ENCODE measurements around the gene SMAP2.

Gene SMAP2

DNA sequence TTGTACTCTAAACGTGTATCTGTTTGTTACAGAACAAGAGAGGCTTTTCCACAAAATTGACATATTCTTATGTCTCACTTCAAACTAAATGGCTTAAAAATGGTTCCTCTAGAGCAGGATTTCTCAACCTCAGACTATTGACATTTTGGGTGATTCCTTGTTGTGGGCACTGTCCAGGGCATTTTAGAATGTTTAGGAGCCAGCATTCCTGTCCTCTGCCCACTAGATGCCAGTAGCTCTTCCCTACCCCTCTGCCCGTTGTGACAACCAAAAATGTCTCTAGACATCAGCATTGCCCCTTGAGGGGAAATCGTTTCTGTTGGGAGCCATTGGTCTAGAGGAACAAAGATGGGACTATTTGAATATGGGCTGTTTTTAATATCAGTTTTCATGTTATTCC lies 17.3 kb downstream of the SMAP2 start:
- DNase-seq (ENCODE audit: low spot score) = no peak

DNA sequence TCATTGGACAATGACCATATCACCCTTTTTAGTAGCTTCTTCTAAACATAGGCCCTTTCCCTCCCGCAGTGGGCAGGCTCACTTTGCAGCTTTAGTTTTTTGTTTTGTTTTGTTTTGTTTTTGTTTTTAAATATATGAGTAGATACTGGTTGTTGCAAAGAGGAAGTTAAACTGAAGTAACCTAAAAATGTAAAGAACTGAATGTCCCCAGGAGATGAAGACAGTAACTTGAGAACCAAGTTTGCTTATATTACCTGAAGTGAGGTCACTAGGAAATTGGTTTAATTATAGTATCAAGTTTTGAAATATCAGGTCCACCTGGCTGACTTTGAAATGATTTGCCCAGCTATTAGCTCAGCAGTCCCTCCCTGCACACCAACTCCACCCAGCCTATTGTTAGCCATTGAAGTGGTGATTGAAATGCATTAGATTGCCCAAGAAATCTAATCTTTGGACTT lies 18.2 kb downstream of the SMAP2 start:
- DNase-seq (ENCODE audit: low spot score) = no peak

DNA sequence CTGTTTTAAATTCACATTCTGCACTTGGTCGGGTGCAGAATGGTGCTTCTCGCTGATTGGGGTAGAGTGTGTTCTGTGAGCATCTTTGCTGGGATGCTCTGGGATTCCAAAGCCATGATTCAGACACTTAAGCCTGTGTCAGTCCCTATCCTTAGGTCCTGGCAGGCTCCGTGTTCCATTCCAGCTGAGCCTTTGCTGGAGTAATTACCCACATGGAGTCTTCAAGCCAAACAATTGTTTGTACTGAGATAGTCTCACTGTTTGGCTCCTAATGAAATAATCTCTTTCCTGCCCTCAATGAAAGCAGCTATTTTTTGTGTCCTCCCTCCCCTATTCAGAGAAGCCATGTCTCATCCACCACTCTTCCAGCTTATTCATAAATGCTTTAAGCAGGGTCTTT lies 18.7 kb downstream of the SMAP2 start:
- DNase-seq (ENCODE audit: low spot score) = no peak

- DNase-seq (ENCODE audit: low spot score) = no peak
Observed at GRCh38 chr1:40393173-40393572, 19.6 kb downstream of the SMAP2 start.

- DNase-seq (ENCODE audit: low spot score) = peak; percentile 32
Observed at GRCh38 chr1:40394491-40395172, 21.1 kb downstream of the SMAP2 start.

GRCh38 chr1:40395190-40396175 lies 22.0 kb downstream of the SMAP2 start:
- DNase-seq (ENCODE audit: low spot score) = no peak

GRCh38 chr1:40396420-40396819 lies 22.9 kb downstream of the SMAP2 start:
- no peak for DNase-seq (ENCODE audit: low spot score)

DNA sequence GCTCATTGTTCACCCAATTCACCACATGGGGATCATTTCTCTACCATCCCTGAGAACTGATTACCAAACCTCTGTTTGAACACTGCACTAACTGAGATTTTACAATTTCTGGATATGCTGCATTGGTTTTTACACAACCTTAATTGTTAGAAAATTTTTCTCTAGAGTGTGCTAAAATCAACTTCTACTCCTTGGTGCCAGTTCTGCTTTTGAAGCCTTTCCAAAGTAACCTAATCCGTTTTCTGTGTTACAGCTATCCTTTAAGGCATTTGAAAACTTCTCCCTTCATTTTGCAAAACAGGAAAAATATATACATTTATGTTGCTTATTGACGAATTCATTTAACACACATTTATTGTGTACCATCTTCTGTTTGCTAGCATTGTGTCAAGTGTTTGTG lies 23.7 kb downstream of the SMAP2 start:
- no peak for DNase-seq (ENCODE audit: low spot score)

- no peak for DNase-seq (ENCODE audit: low spot score)
Observed at GRCh38 chr1:40399984-40400704, 26.6 kb downstream of the SMAP2 start.

- DNase-seq (ENCODE audit: low spot score) = no peak
Observed at GRCh38 chr1:40401473-40402201, 28.1 kb downstream of the SMAP2 start.

- peak; percentile 55 for DNase-seq (ENCODE audit: low spot score)
Observed at GRCh38 chr1:40404670-40405462, 31.3 kb downstream of the SMAP2 start.

- no peak for DNase-seq (ENCODE audit: low spot score)
Observed at GRCh38 chr1:40405812-40406211, 32.3 kb downstream of the SMAP2 start.

- no peak for DNase-seq (ENCODE audit: low spot score)
Observed at GRCh38 chr1:40407453-40407852, 33.9 kb downstream of the SMAP2 start.

DNA sequence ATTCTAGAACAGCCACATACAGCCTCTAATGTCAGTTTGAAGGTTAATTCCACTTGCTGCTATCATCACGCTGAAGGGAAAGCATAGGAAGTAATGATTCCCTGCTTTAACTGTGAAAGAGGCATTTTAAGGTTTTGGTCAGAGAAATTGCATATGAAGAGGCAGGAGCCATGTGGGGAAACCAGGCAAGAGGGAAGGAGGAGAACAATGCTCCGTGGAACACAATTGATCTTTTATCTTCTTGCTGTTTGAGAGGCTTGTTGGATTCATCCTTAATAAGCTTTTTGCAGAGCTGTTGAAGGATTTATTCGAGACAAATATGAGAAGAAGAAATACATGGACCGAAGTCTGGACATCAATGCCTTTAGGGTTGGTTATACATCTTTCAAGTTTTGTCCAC lies 35.9 kb downstream of the SMAP2 start:
- DNase-seq (ENCODE audit: low spot score) = no peak

GRCh38 chr1:40411294-40411693 lies 37.8 kb downstream of the SMAP2 start:
- DNase-seq (ENCODE audit: low spot score) = no peak

GRCh38 chr1:40411843-40412242 lies 38.3 kb downstream of the SMAP2 start:
- no peak for DNase-seq (ENCODE audit: low spot score)

DNA sequence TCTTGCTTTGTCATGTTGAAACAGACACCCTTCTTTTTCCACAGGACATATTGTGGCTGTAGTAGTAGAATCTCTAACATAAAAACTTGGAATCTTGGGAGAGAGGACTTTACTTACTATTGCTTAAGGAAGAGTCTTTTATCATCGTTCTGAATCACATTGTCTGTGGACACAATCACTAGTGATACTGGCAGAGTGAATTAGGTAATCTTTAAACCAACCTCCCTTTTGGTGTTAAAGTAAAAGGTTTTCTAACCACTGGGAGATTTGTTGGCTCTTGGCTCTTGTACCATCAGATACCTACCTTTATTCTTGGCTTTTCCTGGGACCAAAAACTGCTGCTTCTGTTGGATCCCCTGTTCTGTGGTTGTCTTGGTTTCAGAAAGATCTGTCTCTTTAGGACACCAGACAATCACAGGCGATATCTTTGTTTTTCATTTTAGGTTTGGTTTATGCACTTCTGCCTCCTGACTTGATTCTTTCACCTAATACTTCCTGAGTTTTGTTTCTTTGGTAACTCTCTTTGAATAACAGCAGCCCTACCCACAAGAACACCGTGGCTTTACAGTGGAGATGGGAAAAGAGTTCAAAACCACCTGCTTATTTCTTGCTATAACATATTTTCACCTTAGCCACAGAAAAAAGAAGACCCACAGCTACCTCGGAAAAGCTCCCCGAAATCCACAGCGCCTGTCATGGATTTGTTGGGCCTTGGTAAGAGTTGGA lies 40.2 kb downstream of the SMAP2 start:
- no peak for DNase-seq (ENCODE audit: low spot score)

GRCh38 chr1:40414331-40414730 lies 40.8 kb downstream of the SMAP2 start:
- DNase-seq (ENCODE audit: low spot score) = no peak

DNA sequence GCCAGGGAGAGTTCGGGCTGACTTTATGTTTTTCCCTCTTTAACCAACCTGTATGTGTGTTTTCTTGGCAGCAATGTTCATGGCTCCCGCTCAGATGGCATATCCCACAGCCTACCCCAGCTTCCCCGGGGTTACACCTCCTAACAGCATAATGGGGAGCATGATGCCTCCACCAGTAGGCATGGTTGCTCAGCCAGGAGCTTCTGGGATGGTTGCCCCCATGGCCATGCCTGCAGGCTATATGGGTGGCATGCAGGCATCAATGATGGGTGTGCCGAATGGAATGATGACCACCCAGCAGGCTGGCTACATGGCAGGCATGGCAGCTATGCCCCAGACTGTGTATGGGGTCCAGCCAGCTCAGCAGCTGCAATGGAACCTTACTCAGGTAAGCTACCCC lies 43.2 kb downstream of the SMAP2 start:
- no peak for DNase-seq (ENCODE audit: low spot score)

Data from kidney capillary endothelial cell (primary cell).